GM18858 (cell line): ENCODE data around the gene CNTN6.

Source experiments
- ATAC-seq: cut with Tn5 transposase; IDR thresholded peaks from one replicate; pipeline ENCODE4 v1.9.1; 2021; ENCODE audit not compliant: unreplicated experiment

The CNTN6 gene

DNA sequence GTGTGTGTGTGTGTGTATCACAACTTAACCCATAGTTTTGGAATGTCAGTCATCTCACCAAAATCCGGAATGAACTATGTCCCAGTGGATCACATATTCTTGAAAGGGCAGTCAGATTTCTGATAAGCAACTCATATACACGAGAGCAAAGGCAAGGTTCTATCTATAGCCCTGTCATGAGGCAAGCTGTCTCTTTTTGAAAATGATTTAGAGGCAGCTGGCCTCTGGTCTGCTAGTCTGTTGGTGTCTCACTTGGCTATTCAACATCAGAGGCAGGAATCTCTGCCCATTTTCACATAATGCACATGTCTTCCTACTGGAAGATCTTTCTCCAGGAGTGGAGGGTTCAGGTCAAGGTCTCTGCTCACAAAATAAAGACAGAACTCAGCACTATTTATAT is 79.8 kb downstream of the CNTN6 start:
- no peak for ATAC-seq

DNA sequence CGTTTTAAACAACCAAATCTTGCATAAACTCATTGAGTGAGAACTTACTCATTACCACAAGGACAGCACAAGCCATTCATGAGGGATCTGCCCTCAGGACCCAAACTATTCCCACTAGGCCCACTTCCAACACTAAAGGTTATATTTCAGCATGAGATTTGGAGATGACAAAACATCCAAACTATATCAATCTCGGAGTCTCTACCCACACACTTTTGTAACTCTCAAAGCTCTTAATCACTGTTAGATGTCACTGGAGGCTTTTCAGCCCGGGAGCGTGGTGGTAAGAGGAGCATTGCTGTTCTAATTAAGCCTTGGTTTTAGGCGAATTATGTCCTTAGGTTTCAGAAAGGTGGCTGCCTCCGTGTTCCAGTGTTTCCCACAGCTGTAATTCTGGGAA is 86.3 kb downstream of the CNTN6 start:
- no peak for ATAC-seq

DNA sequence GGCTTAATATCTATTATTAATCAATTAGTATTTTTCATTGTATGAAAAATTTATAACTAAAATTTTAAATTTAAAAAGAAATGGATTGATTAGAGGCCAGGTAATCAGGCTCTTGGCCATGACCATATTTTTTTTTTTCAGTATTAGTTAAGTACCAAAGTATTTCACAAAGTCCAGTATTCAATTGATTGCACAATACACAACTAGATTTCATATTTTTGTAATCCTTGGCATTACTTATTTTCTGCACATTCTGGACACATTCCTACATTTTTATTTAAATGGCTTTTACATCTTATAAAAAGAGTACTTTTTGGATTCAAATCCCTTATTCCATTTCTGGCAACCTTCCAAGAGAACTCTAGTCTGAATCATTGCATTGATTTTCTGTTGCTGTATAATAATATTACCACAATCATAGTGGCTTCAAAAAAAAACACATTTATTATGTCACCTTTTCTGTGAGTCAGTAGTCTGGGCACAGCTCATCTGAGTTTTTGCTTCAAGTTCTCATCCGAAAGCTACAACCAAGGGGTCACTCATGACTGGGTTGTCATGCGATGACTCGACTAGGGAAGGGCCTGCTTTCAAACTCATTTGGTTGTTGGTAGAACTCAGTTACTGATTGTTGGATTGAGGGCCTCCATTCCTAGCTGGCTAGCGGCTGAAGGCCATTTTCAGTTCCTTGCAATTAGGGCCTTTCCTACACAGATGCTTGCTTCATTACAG is 90.7 kb downstream of the CNTN6 start:
- ATAC-seq, result no peak

- no peak for ATAC-seq
Observed at GRCh38 chr3:1190569-1190968, 97.7 kb downstream of the CNTN6 start.

- no peak for ATAC-seq
Observed at GRCh38 chr3:1191026-1191425, 98.2 kb downstream of the CNTN6 start.

GRCh38 chr3:1195947-1196346 is 103.1 kb downstream of the CNTN6 start:
- no peak for ATAC-seq

GRCh38 chr3:1197051-1197450 is 104.2 kb downstream of the CNTN6 start:
- no peak for ATAC-seq

DNA sequence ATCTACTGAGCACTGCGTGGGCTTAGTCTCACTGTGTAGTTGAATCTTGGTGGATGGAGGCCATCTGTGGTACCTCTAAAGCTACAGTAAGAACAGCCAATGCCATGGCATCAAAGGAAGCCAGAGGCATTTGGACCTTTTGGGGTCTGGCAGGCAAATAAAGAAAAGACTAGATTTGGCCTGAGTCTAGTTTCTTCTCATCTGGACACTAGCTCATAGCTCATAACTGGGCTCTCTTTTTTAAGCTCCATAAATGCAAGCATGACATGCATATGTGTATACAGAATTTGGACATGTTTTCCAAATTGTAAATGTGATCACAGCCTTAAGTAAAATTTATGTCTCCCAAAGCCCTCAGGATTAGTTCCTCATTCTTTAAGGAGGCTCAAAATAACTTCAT is 107.5 kb downstream of the CNTN6 start:
- no peak for ATAC-seq

DNA sequence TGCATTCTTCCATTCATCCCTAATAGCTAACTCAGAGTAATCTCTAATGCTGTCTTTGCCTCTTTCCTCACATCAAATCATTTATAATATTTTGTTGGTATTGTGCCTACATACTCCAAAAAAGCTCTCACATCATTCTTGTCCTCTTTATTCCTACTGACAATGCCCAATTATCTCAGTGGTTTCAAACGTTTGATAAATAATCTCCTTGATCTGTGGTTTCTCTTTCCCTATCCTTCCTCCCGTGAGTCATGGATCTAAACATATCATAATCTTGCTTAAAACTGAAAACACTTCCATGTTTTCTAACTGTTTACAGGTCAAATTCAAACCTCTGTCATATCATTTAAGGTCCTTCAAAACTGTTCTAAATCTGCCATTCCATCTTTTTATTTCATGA is 115.1 kb downstream of the CNTN6 start:
- no peak for ATAC-seq

GRCh38 chr3:1214933-1215332 is 122.1 kb downstream of the CNTN6 start:
- ATAC-seq, result no peak

GRCh38 chr3:1216856-1217255 is 124.0 kb downstream of the CNTN6 start:
- no peak for ATAC-seq

DNA sequence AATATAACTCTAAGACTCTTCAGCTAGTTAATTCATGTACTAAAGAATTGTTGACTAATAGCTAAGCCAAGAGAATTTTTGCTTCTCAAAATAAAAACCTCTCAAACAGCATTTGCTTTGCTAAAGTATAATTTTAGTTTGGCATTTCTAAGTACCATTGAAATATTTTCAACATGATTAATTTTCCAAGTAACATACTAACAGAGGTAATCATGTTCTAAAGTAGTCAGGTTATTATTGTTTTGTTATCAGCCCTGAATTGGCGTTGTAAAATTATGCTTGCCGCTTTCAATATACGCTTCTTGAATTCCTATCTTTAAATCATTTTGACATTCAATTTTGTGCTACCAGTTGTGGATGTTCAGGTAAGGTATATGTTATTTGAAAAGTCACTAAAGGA is 134.3 kb downstream of the CNTN6 start:
- ATAC-seq, result no peak

- ATAC-seq, result no peak
Observed at GRCh38 chr3:1228289-1228688, 135.5 kb downstream of the CNTN6 start.

- ATAC-seq, result no peak
Observed at GRCh38 chr3:1230920-1231319, 138.1 kb downstream of the CNTN6 start.

DNA sequence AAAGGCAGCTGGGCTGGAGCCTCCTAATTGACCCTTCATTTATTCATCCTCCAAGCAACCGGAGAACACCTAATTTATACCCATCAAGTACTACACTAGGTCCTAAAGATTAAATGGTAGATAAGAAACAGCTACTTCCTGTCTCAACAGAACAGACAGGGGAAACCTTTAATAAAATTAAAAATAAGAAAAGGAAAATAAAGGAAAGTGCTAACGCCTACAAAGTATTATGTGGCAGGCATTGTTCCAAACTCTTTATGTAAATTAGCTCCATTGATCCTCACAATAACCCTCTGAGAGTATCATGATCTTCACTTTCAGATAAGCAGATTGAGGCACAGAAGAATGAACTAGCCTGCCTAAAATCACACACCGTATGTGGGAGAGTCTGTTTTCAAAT is 139.5 kb downstream of the CNTN6 start:
- ATAC-seq, result no peak

DNA sequence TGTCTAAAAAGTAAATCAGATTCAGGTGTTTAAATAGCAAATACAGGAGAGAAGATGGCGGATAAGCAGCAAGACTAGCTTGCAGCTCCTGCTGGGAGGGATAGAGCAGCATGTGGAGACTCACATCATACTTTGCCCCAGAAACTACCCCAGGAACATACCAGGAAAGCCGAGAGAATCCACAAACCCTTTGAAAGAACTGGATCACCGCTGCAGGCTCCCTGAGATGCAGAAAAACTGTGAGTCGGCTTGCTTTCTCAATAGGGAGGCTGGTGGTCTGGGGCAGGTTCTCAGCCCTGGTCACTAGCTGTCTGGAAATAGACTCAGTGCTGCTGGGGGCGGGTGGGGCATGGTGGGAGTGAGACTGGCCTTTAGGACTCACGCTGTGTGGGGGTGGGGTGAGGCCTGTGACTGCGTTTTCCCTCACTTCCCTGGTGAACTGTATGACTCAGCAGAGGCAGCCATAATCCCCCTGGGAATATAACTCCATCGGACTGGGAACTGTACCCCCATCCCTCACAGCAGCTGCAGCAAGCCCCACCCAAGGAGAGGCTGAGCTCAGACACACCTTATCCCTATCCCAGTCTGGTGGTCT is 142.8 kb downstream of the CNTN6 start:
- no peak for ATAC-seq

GRCh38 chr3:1251282-1252060 is 158.6 kb downstream of the CNTN6 start:
- ATAC-seq, result no peak

GRCh38 chr3:1252061-1252430 is 159.2 kb downstream of the CNTN6 start:
- no peak for ATAC-seq

- ATAC-seq, result no peak
Observed at GRCh38 chr3:1262246-1262645, 169.4 kb downstream of the CNTN6 start.

- ATAC-seq, result no peak
Observed at GRCh38 chr3:1263121-1263520, 170.3 kb downstream of the CNTN6 start.

- ATAC-seq, result no peak
Observed at GRCh38 chr3:1269808-1270207, 177.0 kb downstream of the CNTN6 start.

GRCh38 chr3:1272546-1273265 is 179.9 kb downstream of the CNTN6 start:
- no peak for ATAC-seq
